PC-3 (cell line): ENCODE measurements around the gene CDH13. TPM values are rescaled to one million over a fixed set of nuclear protein-coding genes. Genes with fewer than 3 reads are reported as not detected.
A peak's percentile ranks its signal among the peaks of the same experiment; 100 is the strongest.

ENCODE experiments used
- ATAC-seq: fragments of 200-7000 bp; cut with Tn5 transposase; 2 replicates; pipeline ENCODE4 v1.9.1; 2020; ENCODE audit warnings: mild to moderate bottlenecking, moderate library complexity
- BruUV-seq: library from RNA; stranded (reverse); fragments of 400-500 nt; replicated peaks from 2 replicates; lab custom pipeline; 2021; lab: Mats Ljungman, UMichigan
- CTCF ChIA-PET: fragments of 300-600 bp; sonication (Branson Sonifier 250); formaldehyde crosslinking; loops from one replicate; lab custom pipeline; 2022; ENCODE audit warnings: antibody characterized with exemption; lab: Charles Lee
- POLR2A ChIA-PET: fragments of 300-600 bp; sonication (Branson Sonifier 250); formaldehyde crosslinking; loops from one replicate; lab custom pipeline; 2022; ENCODE audit warnings: antibody characterized with exemption; ENCODE audit not compliant: unreplicated experiment; lab: Charles Lee
- DNase-seq: peaks from one replicate; pipeline ENCODE4 v3.0.0-alpha.2; 2015
- H2AFZ ChIP-seq: fragments of 300-600 bp; sonication (generic); 2 replicates; pipeline ENCODE4 v1.6.0; 2016; ENCODE audit warnings: antibody characterized with exemption, low read length
- H3F3A ChIP-seq: fragments of 300-600 bp; sonication (generic); one replicate; pipeline ENCODE4 v1.6.0; 2017; ENCODE audit warnings: antibody characterized with exemption, low read length, control low read depth, mild to moderate bottlenecking; ENCODE audit not compliant: unreplicated experiment
- H3K27ac ChIP-seq: fragments of 300-600 bp; sonication (generic); 2 replicates; pipeline ENCODE4 v1.5.1; 2016; ENCODE audit warnings: mild to moderate bottlenecking, low read length
- H3K27me3 ChIP-seq: fragments of 300-600 bp; sonication (generic); 2 replicates; pipeline ENCODE4 v1.6.1; 2016; ENCODE audit warnings: low read length, mixed read lengths
- H3K36me3 ChIP-seq: fragments of 300-600 bp; sonication (generic); 2 replicates; pipeline ENCODE4 v1.6.1; 2016; ENCODE audit warnings: low read depth, mixed run types, low read length, mixed read lengths
- H3K4me1 ChIP-seq: fragments of 300-600 bp; sonication (generic); 2 replicates; pipeline ENCODE4 v1.5.1; 2016; ENCODE audit warnings: low read length; ENCODE audit not compliant: insufficient read depth
- H3K4me2 ChIP-seq: fragments of 300-600 bp; sonication (generic); 2 replicates; pipeline ENCODE4 v1.6.0; 2016; ENCODE audit warnings: low read length
- H3K4me3 ChIP-seq: fragments of 300-600 bp; sonication (generic); 2 replicates; pipeline ENCODE4 v1.5.1; 2016; ENCODE audit warnings: mild to moderate bottlenecking, low read length, mixed read lengths
- H3K79me2 ChIP-seq: fragments of 300-600 bp; sonication (generic); 2 replicates; pipeline ENCODE4 v1.6.1; 2017; ENCODE audit warnings: low read length, mixed read lengths
- H3K9ac ChIP-seq: fragments of 300-600 bp; sonication (generic); 2 replicates; pipeline ENCODE4 v1.6.0; 2016; ENCODE audit warnings: mild to moderate bottlenecking, low read length
- H3K9me2 ChIP-seq: fragments of 300-600 bp; sonication (generic); replicated peaks from 2 replicates; pipeline ENCODE4 v1.6.1; 2016; ENCODE audit warnings: mixed run types, low read length, mixed read lengths
- H3K9me3 ChIP-seq: fragments of 300-600 bp; sonication (generic); 2 replicates; pipeline ENCODE4 v1.6.1; 2016; ENCODE audit warnings: low read length, mixed read lengths
- H4K20me1 ChIP-seq: fragments of 300-600 bp; sonication (generic); 2 replicates; pipeline ENCODE4 v1.6.1; 2016; ENCODE audit warnings: low read length, mixed read lengths
- EZH2 ChIP-seq: fragments of 300-600 bp; sonication (generic); IDR thresholded peaks from one replicate; pipeline ENCODE4 v1.6.1; 2017; ENCODE audit warnings: antibody characterized with exemption, mild to moderate bottlenecking, low read length; ENCODE audit not compliant: unreplicated experiment
- EZH2phosphoT487 ChIP-seq: fragments of 300-600 bp; sonication (generic); IDR thresholded peaks from 2 replicates; pipeline ENCODE4 v1.6.1; 2018; ENCODE audit warnings: mild to moderate bottlenecking, antibody characterized with exemption, low read length, borderline replicate concordance
- intact Hi-C: fragments of 100-400 bp; cut with micrococcal nuclease; formaldehyde crosslinking; loops from 2 replicates; pipeline ENCODE4 v1.9.0; 2023
- total RNA-seq: library from RNA; depleted of rRNA; stranded (reverse); fragments of >200 nt; gene quantifications from 2 replicates; pipeline ENCODE4 v1.2.3, GENCODE V29; 2014
- TF ChIP-seq, protein P1 (sequence below): fragments of 300-600 bp; sonication (generic); conservative IDR thresholded peaks from 2 replicates; pipeline ENCODE4 v1.5.1; 2017; ENCODE audit warnings: antibody characterized with exemption, low read depth, mild to moderate bottlenecking, low read length

CDH13 gene
- total RNA-seq, 1 experiment from 2014 or later, result 0.36 TPM

DNA sequence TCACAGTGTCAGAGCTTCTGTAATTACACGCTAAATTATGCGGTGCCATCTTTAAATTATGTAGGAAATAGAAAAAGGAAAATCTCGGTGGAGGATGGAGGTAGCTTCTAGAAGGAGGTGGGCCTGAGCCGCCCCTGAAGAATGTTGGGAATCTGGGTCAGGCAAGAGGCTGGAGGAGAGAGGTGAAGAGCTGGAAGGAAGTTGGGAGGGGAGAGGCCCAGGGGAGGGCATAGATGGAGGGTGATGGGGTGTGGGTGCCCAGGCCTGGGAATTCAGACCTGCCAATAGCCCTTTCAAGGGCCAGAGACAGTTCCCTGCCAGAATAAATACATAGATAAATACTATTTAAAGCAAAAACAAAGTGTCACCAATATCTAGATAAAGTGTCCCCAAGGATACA is 766.0 kb downstream of the CDH13 start:
- no peak overlapping the region for H2AFZ ChIP-seq
- BruUV-seq, result no TSS peak
- no peak overlapping the region for H3K9ac ChIP-seq
- H3K4me2 ChIP-seq, result no peak overlapping the region
- H3F3A ChIP-seq, result no peaks in the 10 kb centered on the region
- TF ChIP-seq EZH2phosphoT487 (no peak), EZH2 (no peak)
- TF ChIP-seq, protein P1, sequence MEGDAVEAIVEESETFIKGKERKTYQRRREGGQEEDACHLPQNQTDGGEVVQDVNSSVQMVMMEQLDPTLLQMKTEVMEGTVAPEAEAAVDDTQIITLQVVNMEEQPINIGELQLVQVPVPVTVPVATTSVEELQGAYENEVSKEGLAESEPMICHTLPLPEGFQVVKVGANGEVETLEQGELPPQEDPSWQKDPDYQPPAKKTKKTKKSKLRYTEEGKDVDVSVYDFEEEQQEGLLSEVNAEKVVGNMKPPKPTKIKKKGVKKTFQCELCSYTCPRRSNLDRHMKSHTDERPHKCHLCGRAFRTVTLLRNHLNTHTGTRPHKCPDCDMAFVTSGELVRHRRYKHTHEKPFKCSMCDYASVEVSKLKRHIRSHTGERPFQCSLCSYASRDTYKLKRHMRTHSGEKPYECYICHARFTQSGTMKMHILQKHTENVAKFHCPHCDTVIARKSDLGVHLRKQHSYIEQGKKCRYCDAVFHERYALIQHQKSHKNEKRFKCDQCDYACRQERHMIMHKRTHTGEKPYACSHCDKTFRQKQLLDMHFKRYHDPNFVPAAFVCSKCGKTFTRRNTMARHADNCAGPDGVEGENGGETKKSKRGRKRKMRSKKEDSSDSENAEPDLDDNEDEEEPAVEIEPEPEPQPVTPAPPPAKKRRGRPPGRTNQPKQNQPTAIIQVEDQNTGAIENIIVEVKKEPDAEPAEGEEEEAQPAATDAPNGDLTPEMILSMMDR, result no peak
- ChIA-PET POLR2A (no interaction called here), CTCF (no interaction called here)
- no peaks in the 10 kb centered on the region for H3K9me3 ChIP-seq
- no peaks in the 10 kb centered on the region for H3K27me3 ChIP-seq
- no peaks in the 10 kb centered on the region for H3K4me1 ChIP-seq
- H3K27ac ChIP-seq, result no peak overlapping the region
- ATAC-seq (no peak), DNase-seq (no peak)
- H3K36me3 ChIP-seq, result no peaks in the 10 kb centered on the region
- H4K20me1 ChIP-seq, result no peaks in the 10 kb centered on the region
- H3K9me2 ChIP-seq, result no peaks in the 10 kb centered on the region
- no peaks in the 10 kb centered on the region for H3K79me2 ChIP-seq
- H3K4me3 ChIP-seq, result no peak overlapping the region
- intact Hi-C loops, result no loop called here

DNA sequence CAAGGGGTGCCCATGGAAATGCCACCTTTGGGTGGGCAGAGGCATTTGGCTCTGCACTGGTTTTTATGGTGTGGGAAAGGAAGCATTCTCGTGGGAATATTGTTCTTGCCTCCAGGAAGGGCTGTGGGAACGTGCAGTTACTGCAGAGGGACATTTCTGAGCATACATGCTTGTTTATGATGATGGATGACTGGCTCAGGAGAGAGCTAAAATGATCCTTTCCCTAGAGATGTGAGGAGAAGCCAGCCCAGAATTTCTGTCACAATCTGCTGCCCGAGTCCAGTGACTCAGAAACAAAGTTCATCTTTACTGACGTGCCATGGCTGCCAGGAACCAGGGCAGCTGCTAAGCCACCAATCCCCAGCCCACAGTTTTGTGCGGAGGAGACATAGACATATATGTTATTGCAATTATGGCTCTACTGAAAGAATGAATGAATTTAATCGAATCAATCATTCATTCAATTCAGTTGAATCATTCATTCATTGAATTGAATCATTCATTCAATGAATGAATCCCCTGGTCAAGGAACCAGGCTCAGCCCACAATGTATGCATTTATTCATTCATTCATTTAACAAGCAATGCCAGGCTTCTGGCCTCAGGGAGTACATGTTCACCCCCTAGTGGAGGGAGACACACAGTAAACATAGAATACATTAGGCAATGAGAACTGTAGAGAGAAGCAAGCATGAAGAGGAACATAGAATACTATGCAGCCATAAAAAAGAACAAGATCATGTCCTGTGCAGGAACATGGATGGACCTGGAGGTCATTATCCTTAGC is 766.6 kb downstream of the CDH13 start:
- Histone ChIP-seq H3K4me3 (no peak overlapping the region), H4K20me1 (no peaks in the 10 kb centered on the region), H3K9me2 (no peaks in the 10 kb centered on the region), H3K9ac (no peak overlapping the region), H3K9me3 (no peaks in the 10 kb centered on the region), H3K4me2 (no peak overlapping the region), H3K27me3 (no peaks in the 10 kb centered on the region), H2AFZ (no peak overlapping the region), H3K4me1 (no peaks in the 10 kb centered on the region), H3K27ac (no peak overlapping the region), H3K79me2 (no peaks in the 10 kb centered on the region), H3K36me3 (no peaks in the 10 kb centered on the region), H3F3A (no peaks in the 10 kb centered on the region)
- intact Hi-C loops, result no loop called here
- TF ChIP-seq EZH2phosphoT487 (no peak), EZH2 (no peak)
- TF ChIP-seq, protein P1, result 0 out of 2 replicates have a peak, but pooled peaks have one; percentile 18
- no peak for ATAC-seq
- CTCF ChIA-PET, result no interaction called here
- peak; percentile 5 for DNase-seq
- POLR2A ChIA-PET, result no interaction called here
- no TSS peak for BruUV-seq

DNA sequence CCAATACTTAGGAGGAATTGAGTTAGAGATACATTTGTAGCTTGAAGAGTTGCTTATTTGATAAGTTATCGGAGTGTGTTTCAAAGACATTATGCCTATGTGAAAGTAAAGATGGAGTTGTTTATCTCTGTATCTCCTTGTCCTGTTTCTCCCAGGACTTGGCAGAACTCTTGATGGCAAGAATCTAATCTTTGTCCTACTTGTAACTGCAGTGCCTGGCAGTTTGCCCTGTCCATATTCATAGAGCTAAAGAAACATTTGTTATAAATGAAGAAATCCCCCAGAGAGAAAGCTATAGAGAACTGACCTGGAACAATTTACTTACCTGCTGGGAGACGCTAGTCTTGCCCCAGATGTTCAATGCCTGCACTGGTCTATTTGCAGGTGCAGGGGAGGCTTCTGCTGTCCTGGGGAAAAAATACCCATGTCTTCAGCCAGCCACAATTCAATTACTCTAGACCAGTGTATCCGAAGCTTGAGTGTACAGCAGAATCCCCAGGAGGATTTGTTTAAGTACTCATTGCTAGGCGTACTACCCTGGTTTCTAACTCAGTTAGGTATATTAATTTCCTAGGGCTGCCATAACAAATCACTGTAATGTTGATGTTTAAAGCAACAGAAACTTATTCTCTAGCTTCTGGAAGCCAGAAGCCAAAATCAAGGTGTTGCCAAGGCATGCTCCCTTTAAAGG is 771.0 kb downstream of the CDH13 start:
- CTCF ChIA-PET, result no interaction called here
- no peak overlapping the region for H3K9ac ChIP-seq
- TF ChIP-seq EZH2, result no peak
- TF ChIP-seq EZH2phosphoT487, result no peak
- TF ChIP-seq, protein P1, result no peak
- POLR2A ChIA-PET, result no interaction called here
- no peaks in the 10 kb centered on the region for H3K9me3 ChIP-seq
- H2AFZ ChIP-seq, result no peak overlapping the region
- no peak overlapping the region for H3K4me3 ChIP-seq
- intact Hi-C loops, result no loop called here
- no peaks in the 10 kb centered on the region for H3F3A ChIP-seq
- BruUV-seq, result no TSS peak
- H3K27me3 ChIP-seq, result no peaks in the 10 kb centered on the region
- H3K79me2 ChIP-seq, result no peaks in the 10 kb centered on the region
- DNase-seq (no peak), ATAC-seq (no peak)
- H3K36me3 ChIP-seq, result no peaks in the 10 kb centered on the region
- no peak overlapping the region for H3K27ac ChIP-seq
- no peaks in the 10 kb centered on the region for H3K9me2 ChIP-seq
- no peaks in the 10 kb centered on the region for H4K20me1 ChIP-seq
- no peaks in the 10 kb centered on the region for H3K4me1 ChIP-seq
- no peak overlapping the region for H3K4me2 ChIP-seq
